HEK293T (cell line): Measurements from ENCODE around the gene LUC7L.

Experiments
- ARNT ChIP-seq: fragments of 450-650 bp; IDR thresholded peaks from 2 replicates; pipeline ENCODE4 v1.6.1; 2017; ENCODE audit warnings: mild to moderate bottlenecking
- FOXM1 ChIP-seq: fragments of 450-650 bp; IDR thresholded peaks from 2 replicates; pipeline ENCODE4 v1.6.1; 2017; ENCODE audit warnings: mild to moderate bottlenecking, borderline replicate concordance
- L3MBTL2 ChIP-seq: fragments of 450-650 bp; conservative IDR thresholded peaks from 2 replicates; pipeline ENCODE4 v1.6.1; 2016; ENCODE audit warnings: mild to moderate bottlenecking
- LEF1 ChIP-seq: fragments of 450-650 bp; IDR thresholded peaks from 2 replicates; pipeline ENCODE4 v1.6.1; 2017; ENCODE audit warnings: mild to moderate bottlenecking, borderline replicate concordance
- NFRKB ChIP-seq: fragments of 450-650 bp; IDR thresholded peaks from 2 replicates; pipeline ENCODE4 v1.6.1; 2016; ENCODE audit warnings: mild to moderate bottlenecking, moderate library complexity
- SP1 ChIP-seq: fragments of 450-650 bp; IDR thresholded peaks from 2 replicates; pipeline ENCODE4 v1.6.1; 2017
- SUZ12 ChIP-seq: fragments of 450-650 bp; IDR thresholded peaks from 2 replicates; pipeline ENCODE4 v1.6.1; 2016; ENCODE audit warnings: mild to moderate bottlenecking
- TARDBP ChIP-seq: fragments of 450-650 bp; IDR thresholded peaks from 2 replicates; pipeline ENCODE4 v1.6.1; 2016

- TF ChIP-seq TARDBP (no peak), SUZ12 (no peak), SP1 (no peak), ARNT (no peak), L3MBTL2 (no peak), NFRKB (no peak), FOXM1 (no peak), LEF1 (no peak)
Measured at GRCh38 chr16:168424-168823, 60.8 kb downstream of the LUC7L start.
